HG03378 (cell line): Measurements from ENCODE around the gene SCYGR4.
"Not testable (repeated sequence)": the region's sequence is repeated elsewhere in the genome, so short reads cannot be mapped to it uniquely, and the experiment has no call there.

ENCODE experiments used
- ATAC-seq: cut with Tn5 transposase; IDR thresholded peaks from one replicate; pipeline ENCODE4 v1.9.1; 2021; ENCODE audit warnings: mild to moderate bottlenecking, moderate library complexity; ENCODE audit not compliant: unreplicated experiment

Gene SCYGR4

GRCh38 chr2:227665189-227665940 lies 48.1 kb downstream of the SCYGR4 start:
- no peak for ATAC-seq

GRCh38 chr2:227666631-227667170 lies 49.4 kb downstream of the SCYGR4 start, which contains the start of gene SCYGR5:
Gene SCYGR5, plus strand, starts transcription at chr2:227666804. Its CDS starts 0 bp downstream, at chr2:227666804.
- ATAC-seq, result not testable (repeated sequence)
